ENCODE results near the gene CRAMP1. TPM values are rescaled to one million over a fixed set of nuclear protein-coding genes. Genes with fewer than 3 reads are reported as not detected.
"Not testable (repeated sequence)": the region's sequence is repeated elsewhere in the genome, so short reads cannot be mapped to it uniquely, and the experiment has no call there.

The CRAMP1 gene
- total RNA-seq, 2 donors from 2014 or later, result 22.8 to 28.6 TPM

DNA sequence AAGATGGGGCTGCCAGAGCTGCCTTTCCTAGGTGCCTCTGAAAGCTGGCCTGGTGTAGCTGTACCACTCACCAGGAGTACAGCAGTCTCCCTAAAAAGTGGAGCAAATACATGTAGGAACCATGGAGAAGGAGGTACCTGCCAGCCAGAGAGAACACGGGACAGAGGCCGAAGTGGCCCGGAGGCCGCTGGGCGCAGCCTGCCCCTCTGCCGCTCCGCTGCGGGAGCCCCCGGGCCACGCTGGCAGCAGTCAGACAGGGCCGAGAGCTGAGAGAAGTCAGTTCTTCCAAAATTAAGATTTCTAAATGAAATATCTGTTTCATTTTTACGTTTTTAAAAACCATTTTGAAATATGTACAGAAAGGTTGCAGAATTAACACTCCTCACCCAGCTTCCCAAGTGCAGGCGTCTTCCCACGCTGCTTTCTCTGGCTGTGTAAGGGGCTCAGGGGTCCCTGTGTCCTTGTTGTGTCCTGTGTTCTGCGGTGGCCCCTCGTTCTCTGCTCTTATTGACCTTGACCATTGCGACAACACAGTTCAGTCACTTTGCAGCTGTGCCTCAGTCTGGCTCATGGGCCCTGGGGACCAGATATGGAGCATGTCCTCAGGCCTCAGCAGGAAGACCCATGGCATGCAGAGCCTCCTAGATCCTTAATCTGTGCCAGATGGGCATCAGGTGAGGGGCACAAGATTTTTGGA lies 98.8 kb downstream of the CRAMP1 start:
- ATAC-seq, result no peak

DNA sequence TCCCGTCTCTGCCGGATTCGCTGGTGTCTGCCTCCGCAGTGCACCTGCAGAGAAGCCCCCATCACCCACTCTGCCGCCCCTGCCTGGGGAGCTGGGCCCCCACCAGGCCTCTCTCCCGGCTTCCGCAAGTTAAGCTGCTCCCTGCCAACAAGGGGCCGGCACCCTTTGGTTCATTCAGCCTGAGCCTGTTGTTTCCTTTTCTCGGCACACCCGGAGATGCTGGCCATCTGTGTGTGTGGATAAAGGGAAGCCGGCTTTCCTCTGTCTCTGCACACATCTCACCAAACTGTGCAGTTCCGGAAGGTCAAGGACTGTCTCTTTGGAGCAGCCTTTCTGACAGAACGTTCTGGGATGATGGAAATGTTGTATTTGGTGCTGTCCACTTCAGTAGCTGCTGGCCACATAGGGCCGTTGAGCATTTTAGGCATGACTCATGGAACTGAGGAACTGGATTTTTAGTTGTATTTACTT lies 100.7 kb downstream of the CRAMP1 start:
- Mint-ChIP-seq H3K27me3 (no peaks in the 10 kb centered on the region), H3K36me3 (ENCODE audit: low read depth) (no peaks in the 10 kb centered on the region), H3K4me1 (peaks cover 17% of the 10 kb centered on the region), H3K4me3 (no peak overlapping the region), H3K27ac (peak overlapping the region; percentile 34)
- ATAC-seq, result no peak
- H3K9me3 ChIP-seq (ENCODE audit: control insufficient read depth, low read length, poor library complexity, severe bottlenecking), result no peaks in the 10 kb centered on the region
- DNase-seq, result no peak

More for the DNA sequence above, 98.8 kb downstream of the CRAMP1 start:
- no peak overlapping the region for H3K27ac Mint-ChIP-seq
- DNase-seq, result no peak
- H3K9me3 ChIP-seq (ENCODE audit: control insufficient read depth, low read length, poor library complexity, severe bottlenecking), result no peaks in the 10 kb centered on the region
- no peak overlapping the region for H3K4me3 Mint-ChIP-seq
- no peaks in the 10 kb centered on the region for H3K36me3 Mint-ChIP-seq (ENCODE audit: low read depth)
- no peaks in the 10 kb centered on the region for H3K27me3 Mint-ChIP-seq
- peaks cover 25% of the 10 kb centered on the region for H3K4me1 Mint-ChIP-seq

DNA sequence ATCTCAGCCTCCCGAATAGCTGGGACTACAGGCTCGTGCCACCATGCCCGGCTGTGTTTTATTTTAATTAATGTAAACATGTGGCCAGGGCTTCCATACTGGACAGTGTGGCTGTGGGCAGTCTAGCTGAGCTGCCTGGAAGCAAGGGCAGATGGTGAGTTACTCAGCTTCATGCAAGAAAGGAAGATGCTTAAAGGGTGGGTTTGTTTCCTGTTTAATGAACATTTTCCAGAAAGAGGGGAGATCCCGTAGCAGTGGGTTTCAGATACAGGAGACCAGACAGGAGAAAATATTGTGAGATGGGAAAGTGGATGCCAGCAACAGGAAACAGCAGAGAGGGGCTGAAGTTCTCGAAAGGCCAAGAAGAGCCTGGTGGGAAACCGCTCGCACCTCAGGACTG lies 101.2 kb downstream of the CRAMP1 start:
- Mint-ChIP-seq H3K27me3 (no peaks in the 10 kb centered on the region), H3K4me3 (no peak overlapping the region), H3K36me3 (ENCODE audit: low read depth) (no peaks in the 10 kb centered on the region), H3K4me1 (peaks cover 13% of the 10 kb centered on the region), H3K27ac (peak overlapping the region; percentile 34)
- DNase-seq (no peak), ATAC-seq (no peak)
- H3K9me3 ChIP-seq (ENCODE audit: control insufficient read depth, low read length, poor library complexity, severe bottlenecking), result no peaks in the 10 kb centered on the region

DNA sequence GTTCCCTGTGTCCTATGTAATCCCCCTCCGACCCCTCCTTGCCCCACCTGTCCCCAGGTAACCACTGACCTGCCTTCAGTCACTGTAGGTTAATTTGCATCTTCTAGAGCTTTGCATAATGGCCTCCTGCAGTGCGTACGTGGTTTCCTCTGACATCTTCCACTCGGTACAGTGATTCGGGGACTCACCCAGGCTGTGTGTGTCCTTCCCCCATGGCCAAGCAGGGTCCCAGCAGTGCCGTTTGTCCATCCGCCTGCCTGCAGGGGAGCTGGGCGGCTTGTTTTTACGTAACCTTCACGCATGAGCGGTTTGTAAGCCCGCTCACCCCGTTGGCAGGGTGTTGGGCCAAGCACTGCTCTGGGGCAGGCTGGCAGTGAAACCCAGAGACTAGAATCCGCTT lies 101.8 kb downstream of the CRAMP1 start:
- ATAC-seq (peak; percentile 79), DNase-seq (no peak)
- Mint-ChIP-seq H3K27ac (peak overlapping the region; percentile 34), H3K27me3 (no peaks in the 10 kb centered on the region), H3K4me1 (peaks cover 8% of the 10 kb centered on the region), H3K36me3 (ENCODE audit: low read depth) (no peaks in the 10 kb centered on the region), H3K4me3 (no peak overlapping the region)
- H3K9me3 ChIP-seq (ENCODE audit: control insufficient read depth, low read length, poor library complexity, severe bottlenecking), result no peaks in the 10 kb centered on the region

DNA sequence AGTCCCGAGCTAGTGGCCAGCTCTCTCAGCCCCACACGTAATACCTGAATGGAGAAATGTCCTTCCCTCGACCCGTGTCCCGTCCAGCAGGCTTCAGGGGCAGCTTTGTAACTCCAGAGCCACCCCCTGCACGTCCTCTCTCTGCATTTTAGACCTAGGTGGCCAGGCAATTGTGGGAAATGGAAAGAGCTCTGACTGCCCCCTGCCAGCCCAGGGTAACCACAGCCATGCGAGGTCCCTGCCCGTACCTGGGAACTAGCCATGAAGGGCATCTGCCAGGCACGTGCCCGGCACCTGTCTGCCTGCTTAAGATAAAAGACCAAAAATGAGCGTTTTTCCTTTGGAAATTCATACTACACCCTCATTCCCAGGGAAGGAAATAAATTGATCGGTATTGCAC lies 103.1 kb downstream of the CRAMP1 start:
- Mint-ChIP-seq H3K4me3 (no peak overlapping the region), H3K36me3 (ENCODE audit: low read depth) (no peaks in the 10 kb centered on the region), H3K27ac (no peak overlapping the region), H3K4me1 (peaks cover 15% of the 10 kb centered on the region), H3K27me3 (no peaks in the 10 kb centered on the region)
- DNase-seq (no peak), ATAC-seq (no peak)
- no peaks in the 10 kb centered on the region for H3K9me3 ChIP-seq (ENCODE audit: control insufficient read depth, low read length, poor library complexity, severe bottlenecking)

DNA sequence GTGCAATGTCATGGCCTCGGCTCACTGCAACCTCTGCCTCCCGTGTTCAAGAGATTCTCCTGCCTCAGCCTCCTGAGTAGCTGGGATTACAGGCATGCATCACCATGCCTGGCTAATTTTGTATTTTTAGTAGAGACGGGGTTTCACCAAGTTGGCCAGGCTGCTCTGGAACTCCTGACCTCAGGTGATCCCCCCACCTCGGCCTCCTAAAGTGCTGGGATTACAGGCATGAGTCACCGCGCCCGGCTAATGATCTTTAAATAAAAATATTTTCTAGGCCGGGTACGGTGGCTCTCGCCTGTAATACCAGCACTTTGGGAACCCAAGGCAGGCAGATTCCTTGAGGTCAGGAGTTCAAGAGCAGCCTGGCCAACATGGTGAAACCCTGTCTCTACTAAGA lies 106.1 kb downstream of the CRAMP1 start:
- not testable (repeated sequence) for H3K9me3 ChIP-seq (ENCODE audit: control insufficient read depth, low read length, poor library complexity, severe bottlenecking); ATAC-seq; H3K36me3 Mint-ChIP-seq (ENCODE audit: low read depth); H3K27ac Mint-ChIP-seq; H3K4me3 Mint-ChIP-seq; H3K27me3 Mint-ChIP-seq; DNase-seq
- peaks cover 22% of the 10 kb centered on the region for H3K4me1 Mint-ChIP-seq

DNA sequence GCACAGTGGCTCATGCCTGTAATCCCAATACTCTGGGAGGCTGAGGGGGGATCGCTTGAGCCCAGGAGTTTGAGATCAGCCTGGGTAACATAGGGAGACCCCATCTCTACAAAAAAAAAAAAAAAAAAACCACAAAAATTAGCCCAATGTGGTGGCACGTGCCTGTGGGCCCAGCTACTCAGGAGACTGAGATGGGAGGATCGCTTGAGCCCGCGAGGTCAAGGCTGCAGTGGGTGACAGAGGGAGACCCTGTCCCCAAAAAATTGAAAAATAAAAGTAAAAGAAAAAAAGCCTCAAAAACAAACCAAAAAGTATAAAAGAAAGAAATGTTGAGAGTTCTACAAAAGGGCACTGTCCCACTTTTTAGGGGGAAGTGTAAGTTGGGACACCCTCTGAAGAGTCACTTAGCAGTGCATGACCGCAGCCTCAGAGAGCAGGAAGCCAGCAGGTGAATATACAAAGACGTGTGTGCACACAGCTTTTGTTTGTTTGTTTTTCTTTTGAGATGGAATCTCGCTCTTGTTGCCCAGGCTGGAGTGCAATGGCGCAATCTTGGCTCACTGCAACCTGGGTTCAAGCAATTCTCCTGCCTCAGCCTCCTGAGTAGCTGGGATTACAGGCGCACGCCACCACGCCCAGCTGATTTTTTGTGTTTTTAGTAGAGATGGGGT lies 107.5 kb downstream of the CRAMP1 start:
- peaks cover 25% of the 10 kb centered on the region for H3K4me1 Mint-ChIP-seq
- not testable (repeated sequence) for DNase-seq; H3K27me3 Mint-ChIP-seq; H3K36me3 Mint-ChIP-seq (ENCODE audit: low read depth); H3K4me3 Mint-ChIP-seq; H3K9me3 ChIP-seq (ENCODE audit: control insufficient read depth, low read length, poor library complexity, severe bottlenecking)
- ATAC-seq, result peak; percentile 53
- peak overlapping the region; percentile 84 for H3K27ac Mint-ChIP-seq

DNA sequence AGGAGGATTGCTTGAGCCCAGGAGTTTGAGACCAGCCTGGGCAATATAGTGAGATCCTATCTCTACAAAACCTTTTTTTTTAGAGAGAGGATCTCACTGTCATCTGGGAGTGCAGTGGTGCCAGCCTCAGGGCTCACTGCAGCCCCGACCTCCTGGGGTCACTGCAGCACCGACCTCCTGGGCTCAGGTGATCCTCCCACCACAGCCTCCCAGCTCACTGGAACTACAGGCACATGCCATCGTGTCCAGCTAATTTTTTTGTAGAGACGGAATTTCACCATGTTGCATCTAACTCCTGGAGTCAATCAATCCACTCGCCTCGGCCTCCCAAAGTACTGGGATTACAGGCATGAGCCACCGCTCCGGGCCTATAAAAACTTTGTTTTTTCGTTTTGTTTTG lies 109.2 kb downstream of the CRAMP1 start:
- Mint-ChIP-seq H3K4me3 (no peak overlapping the region), H3K27me3 (no peaks in the 10 kb centered on the region), H3K4me1 (peaks cover 25% of the 10 kb centered on the region), H3K36me3 (ENCODE audit: low read depth) (no peaks in the 10 kb centered on the region), H3K27ac (peak overlapping the region; percentile 96)
- no peaks in the 10 kb centered on the region for H3K9me3 ChIP-seq (ENCODE audit: control insufficient read depth, low read length, poor library complexity, severe bottlenecking)
- DNase-seq (no peak), ATAC-seq (no peak)

DNA sequence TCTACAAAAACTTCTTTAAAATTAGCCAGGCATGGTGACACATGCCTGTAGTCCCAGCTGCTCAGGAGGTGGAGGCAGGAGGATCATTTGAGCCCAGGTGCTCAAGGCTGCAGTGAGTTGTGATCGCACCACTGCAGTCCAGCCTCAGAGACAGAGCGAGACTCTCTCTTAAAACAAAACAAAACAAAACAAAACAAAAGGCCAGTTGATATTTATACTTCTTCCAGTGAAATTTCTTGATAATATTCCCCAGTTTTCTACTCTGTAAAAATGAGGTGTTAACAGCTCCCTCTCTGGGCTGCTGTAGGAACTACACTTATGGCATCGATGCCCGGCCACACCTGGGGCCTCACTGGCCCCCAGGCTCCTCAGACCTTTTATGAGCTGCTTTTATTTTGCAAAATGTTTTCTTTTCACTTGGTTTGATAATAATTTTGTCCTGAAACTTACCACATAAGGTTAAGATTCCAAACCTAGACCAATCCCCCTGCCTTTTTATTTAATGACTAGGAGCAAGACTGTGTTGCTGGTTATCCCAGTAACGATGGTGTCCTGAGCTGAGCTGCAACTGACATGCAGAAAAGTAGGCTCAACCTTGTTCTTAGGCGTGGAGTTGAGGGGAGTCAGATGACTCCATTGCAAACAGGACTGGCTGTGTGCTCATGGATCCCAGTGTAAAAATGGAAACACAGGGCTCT lies 111.4 kb downstream of the CRAMP1 start:
- peaks cover 32% of the 10 kb centered on the region for H3K4me1 Mint-ChIP-seq

DNA sequence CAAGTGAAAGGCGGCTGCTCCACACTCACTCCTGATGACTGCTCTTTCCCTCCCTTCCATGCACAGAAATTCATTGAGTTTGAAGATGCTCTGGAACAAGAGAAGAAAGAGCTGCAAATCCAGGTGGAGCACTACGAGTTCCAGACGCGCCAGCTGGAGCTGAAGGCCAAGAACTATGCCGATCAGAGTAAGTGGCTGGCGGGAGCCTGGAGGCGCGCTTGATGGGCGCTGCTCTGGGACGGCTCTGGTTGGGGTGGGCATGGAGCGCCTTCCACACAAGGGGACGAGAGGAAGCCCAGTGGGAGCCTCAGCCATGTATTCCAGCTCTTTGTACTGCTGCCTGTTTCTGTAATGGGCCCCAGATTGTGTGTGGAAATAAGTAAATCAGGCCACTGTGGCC lies 112.3 kb downstream of the CRAMP1 start:
- ATAC-seq, result no peak
- Mint-ChIP-seq H3K36me3 (ENCODE audit: low read depth) (peaks cover 5% of the 10 kb centered on the region), H3K27me3 (no peaks in the 10 kb centered on the region), H3K4me3 (no peak overlapping the region), H3K27ac (no peak overlapping the region), H3K4me1 (peaks cover 28% of the 10 kb centered on the region)
- no peaks in the 10 kb centered on the region for H3K9me3 ChIP-seq (ENCODE audit: control insufficient read depth, low read length, poor library complexity, severe bottlenecking)
- no peak for DNase-seq

More for the DNA sequence above, 111.4 kb downstream of the CRAMP1 start:
- peak in 1 of 3 donors; percentile 37 for DNase-seq
- H3K36me3 Mint-ChIP-seq (ENCODE audit: low read depth), result peaks cover 5% of the 10 kb centered on the region
- H3K27me3 Mint-ChIP-seq, result no peaks in the 10 kb centered on the region
- ATAC-seq, result peak; percentile 54
- H3K4me3 Mint-ChIP-seq, result peak overlapping the region; percentile 39
- no peak overlapping the region for H3K27ac Mint-ChIP-seq
- H3K9me3 ChIP-seq (ENCODE audit: control insufficient read depth, low read length, poor library complexity, severe bottlenecking), result no peaks in the 10 kb centered on the region

DNA sequence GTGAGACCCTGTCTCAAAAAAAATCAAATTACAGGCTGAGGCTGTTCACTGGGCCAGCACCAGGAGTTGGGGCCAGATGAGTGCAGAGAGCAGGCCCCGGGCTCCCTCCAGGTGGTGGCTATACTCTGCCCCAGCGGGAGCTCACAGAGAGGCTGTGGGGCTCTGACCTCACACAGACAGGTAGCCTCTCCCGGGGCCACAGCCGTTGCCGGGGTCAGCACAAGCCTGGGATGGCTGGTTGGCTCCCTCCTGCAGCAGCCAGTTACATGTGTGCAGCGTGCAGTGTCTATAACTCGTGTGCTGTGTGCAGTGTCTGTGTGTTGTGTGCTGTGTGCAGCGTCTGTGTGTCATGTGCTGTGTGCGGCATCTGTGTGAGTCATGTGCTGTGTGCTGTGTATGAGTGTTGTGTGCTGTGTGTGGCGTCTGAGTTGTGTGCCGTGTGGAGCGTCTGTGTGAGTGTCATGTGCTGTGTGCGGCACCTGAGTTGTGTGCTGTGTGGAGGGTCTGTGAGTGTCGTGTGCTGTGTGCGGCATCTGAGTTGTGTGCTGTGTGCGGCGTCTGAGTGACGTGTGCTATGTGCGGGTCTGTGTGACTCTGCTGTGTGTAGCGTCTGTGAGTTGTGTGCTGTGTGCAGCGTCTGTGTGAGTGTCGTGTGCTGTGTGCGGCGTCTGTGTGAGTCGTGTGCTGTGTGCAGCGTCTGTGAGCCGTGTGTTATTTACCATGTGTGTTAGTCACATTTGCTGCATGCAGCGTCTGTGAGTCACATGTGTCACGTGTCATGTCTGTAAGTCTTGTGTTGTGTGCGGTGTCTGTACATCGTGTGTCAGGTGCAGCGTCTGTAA lies 114.7 kb downstream of the CRAMP1 start:
- no peaks in the 10 kb centered on the region for H3K27me3 Mint-ChIP-seq
- peaks cover 5% of the 10 kb centered on the region for H3K36me3 Mint-ChIP-seq (ENCODE audit: low read depth)
- DNase-seq (no peak), ATAC-seq (no peak)
- peak overlapping the region; percentile 62 for H3K27ac Mint-ChIP-seq
- peaks cover 17% of the 10 kb centered on the region for H3K4me1 Mint-ChIP-seq
- no peaks in the 10 kb centered on the region for H3K9me3 ChIP-seq (ENCODE audit: control insufficient read depth, low read length, poor library complexity, severe bottlenecking)
- no peak overlapping the region for H3K4me3 Mint-ChIP-seq

Measured in T-helper 17 cell (primary cell).